ENCODE data around the gene UHRF1.

DNA sequence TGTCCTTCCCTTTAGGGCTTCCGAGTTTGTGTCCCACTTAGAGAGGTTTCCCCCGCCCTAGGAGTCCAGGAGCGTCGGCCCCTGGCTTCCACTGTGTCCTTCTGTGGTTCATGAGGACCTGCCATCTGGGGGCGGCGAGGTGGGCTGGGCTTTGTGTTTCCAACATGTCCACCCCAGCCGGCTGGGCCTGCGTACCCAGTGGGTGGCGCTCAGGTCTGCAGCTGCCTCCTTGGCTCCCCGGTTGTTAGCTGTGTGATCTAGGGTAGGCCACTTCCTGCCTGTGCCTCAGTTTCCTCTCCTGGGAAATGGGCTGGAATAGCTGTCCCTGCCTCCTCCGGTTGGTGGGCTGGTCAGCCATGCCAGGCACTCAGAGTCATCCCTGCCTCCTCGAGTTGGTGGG, 88.0 kb downstream of the UHRF1 start:
- TF ChIP-seq, protein P1, sequence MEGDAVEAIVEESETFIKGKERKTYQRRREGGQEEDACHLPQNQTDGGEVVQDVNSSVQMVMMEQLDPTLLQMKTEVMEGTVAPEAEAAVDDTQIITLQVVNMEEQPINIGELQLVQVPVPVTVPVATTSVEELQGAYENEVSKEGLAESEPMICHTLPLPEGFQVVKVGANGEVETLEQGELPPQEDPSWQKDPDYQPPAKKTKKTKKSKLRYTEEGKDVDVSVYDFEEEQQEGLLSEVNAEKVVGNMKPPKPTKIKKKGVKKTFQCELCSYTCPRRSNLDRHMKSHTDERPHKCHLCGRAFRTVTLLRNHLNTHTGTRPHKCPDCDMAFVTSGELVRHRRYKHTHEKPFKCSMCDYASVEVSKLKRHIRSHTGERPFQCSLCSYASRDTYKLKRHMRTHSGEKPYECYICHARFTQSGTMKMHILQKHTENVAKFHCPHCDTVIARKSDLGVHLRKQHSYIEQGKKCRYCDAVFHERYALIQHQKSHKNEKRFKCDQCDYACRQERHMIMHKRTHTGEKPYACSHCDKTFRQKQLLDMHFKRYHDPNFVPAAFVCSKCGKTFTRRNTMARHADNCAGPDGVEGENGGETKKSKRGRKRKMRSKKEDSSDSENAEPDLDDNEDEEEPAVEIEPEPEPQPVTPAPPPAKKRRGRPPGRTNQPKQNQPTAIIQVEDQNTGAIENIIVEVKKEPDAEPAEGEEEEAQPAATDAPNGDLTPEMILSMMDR (IDR thresholded peaks at IDR 0.05): no peak
- TF ChIP-seq POLR2A (IDR thresholded peaks at IDR 0.05): no peak
